ENCODE measurements around the gene GSTP1.
"Not testable (repeated sequence)": the region's sequence is repeated elsewhere in the genome, so short reads cannot be mapped to it uniquely, and the experiment has no call there.

Gene GSTP1

GRCh38 chr11:67583247-67584204, at the start of gene GSTP1:
TSS of gene GSTP1 (plus strand) at chr11:67583812. CDS start at chr11:67583844, 32 bp downstream.
- peak; percentile 86 for DNase-seq (ENCODE audit: low spot score)

- no peak for DNase-seq (ENCODE audit: low spot score)
Observed at GRCh38 chr11:67534070-67534679, 49.4 kb upstream of the GSTP1 start.

- DNase-seq (ENCODE audit: low spot score) = no peak
Observed at GRCh38 chr11:67535561-67535960, 48.1 kb upstream of the GSTP1 start.

GRCh38 chr11:67538306-67538705, 45.3 kb upstream of the GSTP1 start:
- DNase-seq (ENCODE audit: low spot score) = no peak

GRCh38 chr11:67538823-67539505, 44.6 kb upstream of the GSTP1 start:
- DNase-seq (ENCODE audit: low spot score) = no peak

GRCh38 chr11:67539550-67539949, 44.1 kb upstream of the GSTP1 start:
- DNase-seq (ENCODE audit: low spot score) = no peak

GRCh38 chr11:67541198-67541597, 42.4 kb upstream of the GSTP1 start:
- no peak for DNase-seq (ENCODE audit: low spot score)

- DNase-seq (ENCODE audit: low spot score) = no peak
Observed at GRCh38 chr11:67542169-67542568, 41.4 kb upstream of the GSTP1 start.

- no peak for DNase-seq (ENCODE audit: low spot score)
Observed at GRCh38 chr11:67542971-67543370, 40.6 kb upstream of the GSTP1 start.

- no peak for DNase-seq (ENCODE audit: low spot score)
Observed at GRCh38 chr11:67543585-67543984, 40.0 kb upstream of the GSTP1 start.

GRCh38 chr11:67544616-67545242, 38.9 kb upstream of the GSTP1 start:
- no peak for DNase-seq (ENCODE audit: low spot score)

- DNase-seq (ENCODE audit: low spot score) = no peak
Observed at GRCh38 chr11:67545280-67545679, 38.3 kb upstream of the GSTP1 start.

- not testable (repeated sequence) for DNase-seq (ENCODE audit: low spot score)
Observed at GRCh38 chr11:67548112-67548511, 35.5 kb upstream of the GSTP1 start.

GRCh38 chr11:67548555-67549110, 35.0 kb upstream of the GSTP1 start:
- DNase-seq (ENCODE audit: low spot score) = no peak

- no peak for DNase-seq (ENCODE audit: low spot score)
Observed at GRCh38 chr11:67551127-67551526, 32.5 kb upstream of the GSTP1 start.

GRCh38 chr11:67551697-67552096, 31.9 kb upstream of the GSTP1 start:
- not testable (repeated sequence) for DNase-seq (ENCODE audit: low spot score)

- no peak for DNase-seq (ENCODE audit: low spot score)
Observed at GRCh38 chr11:67556244-67556643, 27.4 kb upstream of the GSTP1 start.

GRCh38 chr11:67558084-67558772, 25.4 kb upstream of the GSTP1 start:
- DNase-seq (ENCODE audit: low spot score) = no peak

- DNase-seq (ENCODE audit: low spot score) = no peak
Observed at GRCh38 chr11:67561971-67562619, 21.5 kb upstream of the GSTP1 start.

- peak; percentile 55 for DNase-seq (ENCODE audit: low spot score)
Observed at GRCh38 chr11:67562963-67563704, 20.5 kb upstream of the GSTP1 start.

All from kidney capillary endothelial cell (primary cell).